Liver (tissue), 3 donors: ENCODE data around the gene EIF1AD.

Experiments
- FOXA1 ChIP-seq: IDR thresholded peaks from 2 replicates; pipeline ENCODE4 v1.6.1; 2016; ENCODE audit warnings: antibody characterized with exemption
- GABPA ChIP-seq, 2 donors: IDR thresholded peaks in 1 of 2; conservative IDR thresholded peaks in 1 of 2; 2 replicates each; pipeline ENCODE4 v1.6.1; 2016; ENCODE audit warnings: antibody characterized with exemption in 2 of 2, mild to moderate bottlenecking in 1 of 2, moderate library complexity in 1 of 2
- JUND ChIP-seq, 2 donors: IDR thresholded peaks; 2 replicates each; pipeline ENCODE4 v1.6.1; 2016; ENCODE audit warnings: antibody characterized with exemption in 2 of 2
- RAD21 ChIP-seq, 2 donors: IDR thresholded peaks; 2 replicates each; pipeline ENCODE4 v1.6.1; 2016; ENCODE audit warnings: antibody characterized with exemption in 2 of 2, mild to moderate bottlenecking in 2 of 2
- RXRA ChIP-seq, 2 donors: IDR thresholded peaks; 2 replicates each; pipeline ENCODE4 v1.6.1; 2017 to 2018; ENCODE audit warnings: antibody characterized with exemption in 2 of 2, mild to moderate bottlenecking in 1 of 2
- SP1 ChIP-seq: IDR thresholded peaks from 2 replicates; pipeline ENCODE4 v1.6.1; 2018; ENCODE audit warnings: antibody characterized with exemption, mild to moderate bottlenecking
- TAF1 ChIP-seq: conservative IDR thresholded peaks from 2 replicates; pipeline ENCODE4 v1.6.1; 2016; ENCODE audit warnings: antibody characterized with exemption, mild to moderate bottlenecking
- TF ChIP-seq, protein P1 (sequence below): fragments of 150-350 bp; IDR thresholded peaks from 2 replicates; pipeline ENCODE4 v1.5.1; 2017; ENCODE audit warnings: improper control_type of control experiment, low read depth, low read length; ENCODE audit not compliant: missing input control
- TF ChIP-seq, protein P2 (sequence below): IDR thresholded peaks from 2 replicates; pipeline ENCODE4 v1.6.1; 2016; ENCODE audit warnings: antibody characterized with exemption, mild to moderate bottlenecking
- TF ChIP-seq, protein P3 (sequence below): IDR thresholded peaks from 2 replicates; pipeline ENCODE4 v1.6.1; 2016; ENCODE audit warnings: antibody characterized with exemption
- TF ChIP-seq, protein P4 (sequence below): IDR thresholded peaks from 2 replicates; pipeline ENCODE4 v1.6.1; 2016; ENCODE audit warnings: antibody characterized with exemption
- TF ChIP-seq, protein P5 (sequence below): IDR thresholded peaks from 2 replicates; pipeline ENCODE4 v1.6.1; 2016; ENCODE audit warnings: antibody characterized with exemption
- donor health status: healthy.
- donor health status: healthy.

DNA sequence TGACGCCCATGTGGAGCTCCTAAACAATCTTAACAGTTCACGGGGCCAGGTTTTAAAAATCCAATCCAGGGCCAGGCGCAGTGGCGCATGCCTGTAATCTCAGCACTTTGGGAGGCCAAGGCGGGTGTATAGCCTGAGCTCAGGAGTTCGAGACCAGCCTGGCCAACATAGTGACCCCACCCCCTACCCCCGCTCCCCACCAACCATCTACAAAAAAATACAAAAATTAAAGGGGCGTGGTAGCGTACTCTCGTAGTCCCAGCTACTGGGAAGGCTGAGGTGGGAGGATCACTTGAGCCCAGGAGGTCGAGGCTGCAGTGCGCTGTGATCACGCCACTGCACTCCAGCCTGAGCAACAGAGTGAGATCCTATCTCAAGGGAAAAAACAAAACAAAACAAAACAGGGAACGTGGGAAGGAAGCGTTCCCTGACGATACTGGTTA lies 41.1 kb downstream of the EIF1AD start:
- TF ChIP-seq, protein P1, sequence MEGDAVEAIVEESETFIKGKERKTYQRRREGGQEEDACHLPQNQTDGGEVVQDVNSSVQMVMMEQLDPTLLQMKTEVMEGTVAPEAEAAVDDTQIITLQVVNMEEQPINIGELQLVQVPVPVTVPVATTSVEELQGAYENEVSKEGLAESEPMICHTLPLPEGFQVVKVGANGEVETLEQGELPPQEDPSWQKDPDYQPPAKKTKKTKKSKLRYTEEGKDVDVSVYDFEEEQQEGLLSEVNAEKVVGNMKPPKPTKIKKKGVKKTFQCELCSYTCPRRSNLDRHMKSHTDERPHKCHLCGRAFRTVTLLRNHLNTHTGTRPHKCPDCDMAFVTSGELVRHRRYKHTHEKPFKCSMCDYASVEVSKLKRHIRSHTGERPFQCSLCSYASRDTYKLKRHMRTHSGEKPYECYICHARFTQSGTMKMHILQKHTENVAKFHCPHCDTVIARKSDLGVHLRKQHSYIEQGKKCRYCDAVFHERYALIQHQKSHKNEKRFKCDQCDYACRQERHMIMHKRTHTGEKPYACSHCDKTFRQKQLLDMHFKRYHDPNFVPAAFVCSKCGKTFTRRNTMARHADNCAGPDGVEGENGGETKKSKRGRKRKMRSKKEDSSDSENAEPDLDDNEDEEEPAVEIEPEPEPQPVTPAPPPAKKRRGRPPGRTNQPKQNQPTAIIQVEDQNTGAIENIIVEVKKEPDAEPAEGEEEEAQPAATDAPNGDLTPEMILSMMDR = no peak
- no peak for TF ChIP-seq FOXA1
- TF ChIP-seq JUND (IDR thresholded peaks at IDR 0.05) = no peak
- TF ChIP-seq GABPA (IDR thresholded peaks at IDR 0.05 in 1 of 2, conservative IDR thresholded peaks at IDR 0.05 in 1 of 2) = no peak
- no peak for TF ChIP-seq RAD21 (IDR thresholded peaks at IDR 0.05)
- TF ChIP-seq, protein P2, sequence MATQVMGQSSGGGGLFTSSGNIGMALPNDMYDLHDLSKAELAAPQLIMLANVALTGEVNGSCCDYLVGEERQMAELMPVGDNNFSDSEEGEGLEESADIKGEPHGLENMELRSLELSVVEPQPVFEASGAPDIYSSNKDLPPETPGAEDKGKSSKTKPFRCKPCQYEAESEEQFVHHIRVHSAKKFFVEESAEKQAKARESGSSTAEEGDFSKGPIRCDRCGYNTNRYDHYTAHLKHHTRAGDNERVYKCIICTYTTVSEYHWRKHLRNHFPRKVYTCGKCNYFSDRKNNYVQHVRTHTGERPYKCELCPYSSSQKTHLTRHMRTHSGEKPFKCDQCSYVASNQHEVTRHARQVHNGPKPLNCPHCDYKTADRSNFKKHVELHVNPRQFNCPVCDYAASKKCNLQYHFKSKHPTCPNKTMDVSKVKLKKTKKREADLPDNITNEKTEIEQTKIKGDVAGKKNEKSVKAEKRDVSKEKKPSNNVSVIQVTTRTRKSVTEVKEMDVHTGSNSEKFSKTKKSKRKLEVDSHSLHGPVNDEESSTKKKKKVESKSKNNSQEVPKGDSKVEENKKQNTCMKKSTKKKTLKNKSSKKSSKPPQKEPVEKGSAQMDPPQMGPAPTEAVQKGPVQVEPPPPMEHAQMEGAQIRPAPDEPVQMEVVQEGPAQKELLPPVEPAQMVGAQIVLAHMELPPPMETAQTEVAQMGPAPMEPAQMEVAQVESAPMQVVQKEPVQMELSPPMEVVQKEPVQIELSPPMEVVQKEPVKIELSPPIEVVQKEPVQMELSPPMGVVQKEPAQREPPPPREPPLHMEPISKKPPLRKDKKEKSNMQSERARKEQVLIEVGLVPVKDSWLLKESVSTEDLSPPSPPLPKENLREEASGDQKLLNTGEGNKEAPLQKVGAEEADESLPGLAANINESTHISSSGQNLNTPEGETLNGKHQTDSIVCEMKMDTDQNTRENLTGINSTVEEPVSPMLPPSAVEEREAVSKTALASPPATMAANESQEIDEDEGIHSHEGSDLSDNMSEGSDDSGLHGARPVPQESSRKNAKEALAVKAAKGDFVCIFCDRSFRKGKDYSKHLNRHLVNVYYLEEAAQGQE = no peak
- TF ChIP-seq TAF1 = no peak
- TF ChIP-seq, protein P3, sequence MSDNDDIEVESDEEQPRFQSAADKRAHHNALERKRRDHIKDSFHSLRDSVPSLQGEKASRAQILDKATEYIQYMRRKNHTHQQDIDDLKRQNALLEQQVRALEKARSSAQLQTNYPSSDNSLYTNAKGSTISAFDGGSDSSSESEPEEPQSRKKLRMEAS = no peak
- TF ChIP-seq, protein P4, sequence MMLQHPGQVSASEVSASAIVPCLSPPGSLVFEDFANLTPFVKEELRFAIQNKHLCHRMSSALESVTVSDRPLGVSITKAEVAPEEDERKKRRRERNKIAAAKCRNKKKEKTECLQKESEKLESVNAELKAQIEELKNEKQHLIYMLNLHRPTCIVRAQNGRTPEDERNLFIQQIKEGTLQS = no peak
- TF ChIP-seq, protein P5, sequence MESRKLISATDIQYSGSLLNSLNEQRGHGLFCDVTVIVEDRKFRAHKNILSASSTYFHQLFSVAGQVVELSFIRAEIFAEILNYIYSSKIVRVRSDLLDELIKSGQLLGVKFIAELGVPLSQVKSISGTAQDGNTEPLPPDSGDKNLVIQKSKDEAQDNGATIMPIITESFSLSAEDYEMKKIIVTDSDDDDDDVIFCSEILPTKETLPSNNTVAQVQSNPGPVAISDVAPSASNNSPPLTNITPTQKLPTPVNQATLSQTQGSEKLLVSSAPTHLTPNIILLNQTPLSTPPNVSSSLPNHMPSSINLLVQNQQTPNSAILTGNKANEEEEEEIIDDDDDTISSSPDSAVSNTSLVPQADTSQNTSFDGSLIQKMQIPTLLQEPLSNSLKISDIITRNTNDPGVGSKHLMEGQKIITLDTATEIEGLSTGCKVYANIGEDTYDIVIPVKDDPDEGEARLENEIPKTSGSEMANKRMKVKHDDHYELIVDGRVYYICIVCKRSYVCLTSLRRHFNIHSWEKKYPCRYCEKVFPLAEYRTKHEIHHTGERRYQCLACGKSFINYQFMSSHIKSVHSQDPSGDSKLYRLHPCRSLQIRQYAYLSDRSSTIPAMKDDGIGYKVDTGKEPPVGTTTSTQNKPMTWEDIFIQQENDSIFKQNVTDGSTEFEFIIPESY = no peak
- no peak for TF ChIP-seq RXRA (IDR thresholded peaks at IDR 0.05)
- TF ChIP-seq SP1 = no peak
